Neural progenitor cell (in vitro differentiated cells): ENCODE measurements around the gene NUAK1.

ENCODE experiments used
- EZH2 ChIP-seq: fragments of 200-600 bp; sonication (generic); IDR thresholded peaks from 2 replicates; pipeline ENCODE4 v1.6.1; 2017; ENCODE audit warnings: antibody characterized with exemption, mild to moderate bottlenecking, moderate library complexity
- EZH2phosphoT487 ChIP-seq: fragments of 200-600 bp; sonication (generic); IDR thresholded peaks from 2 replicates; pipeline ENCODE4 v1.6.1; 2017; ENCODE audit warnings: antibody characterized with exemption
- TF ChIP-seq, protein P1 (sequence below): fragments of 200-600 bp; sonication (generic); IDR thresholded peaks from 2 replicates; pipeline ENCODE4 v1.5.1; 2017; ENCODE audit warnings: antibody characterized with exemption, mild to moderate bottlenecking

DNA sequence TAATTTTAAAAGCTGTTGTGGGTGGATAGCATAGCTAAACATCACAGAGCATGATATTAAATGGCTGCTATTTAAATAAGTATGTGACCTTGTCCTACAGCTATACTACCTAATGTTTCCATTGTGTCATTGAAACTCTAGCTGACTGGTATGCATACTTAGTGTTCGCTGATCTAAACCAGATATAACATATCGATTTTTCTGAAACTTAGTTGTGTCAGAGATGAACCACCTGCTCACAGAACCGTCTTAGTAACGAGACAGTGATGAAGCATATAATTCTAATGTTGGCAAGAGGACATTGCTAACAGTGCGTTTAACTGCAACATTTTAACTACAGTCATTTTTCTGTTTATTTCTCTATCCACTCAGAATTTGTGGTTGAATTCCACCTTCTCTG lies 36.1 kb upstream of the NUAK1 start:
- TF ChIP-seq EZH2 (no peak), EZH2phosphoT487 (no peak)
- TF ChIP-seq, protein P1, sequence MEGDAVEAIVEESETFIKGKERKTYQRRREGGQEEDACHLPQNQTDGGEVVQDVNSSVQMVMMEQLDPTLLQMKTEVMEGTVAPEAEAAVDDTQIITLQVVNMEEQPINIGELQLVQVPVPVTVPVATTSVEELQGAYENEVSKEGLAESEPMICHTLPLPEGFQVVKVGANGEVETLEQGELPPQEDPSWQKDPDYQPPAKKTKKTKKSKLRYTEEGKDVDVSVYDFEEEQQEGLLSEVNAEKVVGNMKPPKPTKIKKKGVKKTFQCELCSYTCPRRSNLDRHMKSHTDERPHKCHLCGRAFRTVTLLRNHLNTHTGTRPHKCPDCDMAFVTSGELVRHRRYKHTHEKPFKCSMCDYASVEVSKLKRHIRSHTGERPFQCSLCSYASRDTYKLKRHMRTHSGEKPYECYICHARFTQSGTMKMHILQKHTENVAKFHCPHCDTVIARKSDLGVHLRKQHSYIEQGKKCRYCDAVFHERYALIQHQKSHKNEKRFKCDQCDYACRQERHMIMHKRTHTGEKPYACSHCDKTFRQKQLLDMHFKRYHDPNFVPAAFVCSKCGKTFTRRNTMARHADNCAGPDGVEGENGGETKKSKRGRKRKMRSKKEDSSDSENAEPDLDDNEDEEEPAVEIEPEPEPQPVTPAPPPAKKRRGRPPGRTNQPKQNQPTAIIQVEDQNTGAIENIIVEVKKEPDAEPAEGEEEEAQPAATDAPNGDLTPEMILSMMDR: no peak
